ENCODE data around the gene GADD45G.

GADD45G gene

DNA sequence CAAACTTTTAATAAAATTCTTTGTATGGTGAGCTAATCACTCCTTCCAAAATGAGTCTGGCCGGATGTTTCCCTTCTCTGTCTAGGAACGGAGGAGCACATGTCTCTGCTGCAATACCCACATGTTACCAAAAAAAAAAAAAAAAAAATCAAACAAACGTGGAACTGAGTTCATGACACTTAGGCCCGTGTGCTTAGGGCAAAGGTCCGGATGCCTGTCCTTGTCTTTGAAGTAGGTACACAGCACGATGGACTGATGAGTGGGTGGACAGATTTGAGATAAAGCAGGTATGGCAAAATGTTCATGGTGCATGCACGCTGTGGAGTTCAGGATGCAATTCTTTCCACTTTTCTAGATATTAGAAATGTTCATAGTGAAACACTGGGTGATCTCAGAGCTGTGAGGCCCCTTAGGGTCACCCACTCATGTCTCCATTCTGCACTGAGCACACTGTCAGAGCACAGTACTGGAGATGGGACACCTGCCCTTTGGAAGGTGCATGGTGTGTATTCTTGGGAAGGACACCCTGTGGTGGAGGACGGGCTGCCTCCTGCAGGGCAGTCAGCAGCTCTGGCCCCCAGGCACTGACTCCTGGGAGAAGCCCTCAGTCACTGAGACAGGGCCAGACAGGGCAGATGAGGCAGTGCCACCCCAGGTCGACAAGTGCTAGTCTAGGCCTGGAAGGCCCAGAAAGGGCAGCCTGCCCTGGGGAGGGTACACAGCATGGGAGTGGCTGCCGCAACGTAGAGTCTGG, 43.6 kb downstream of the GADD45G start:
- no peak for DNase-seq (ENCODE audit: low read depth in 2 of 2, low spot score in 1 of 2)

DNA sequence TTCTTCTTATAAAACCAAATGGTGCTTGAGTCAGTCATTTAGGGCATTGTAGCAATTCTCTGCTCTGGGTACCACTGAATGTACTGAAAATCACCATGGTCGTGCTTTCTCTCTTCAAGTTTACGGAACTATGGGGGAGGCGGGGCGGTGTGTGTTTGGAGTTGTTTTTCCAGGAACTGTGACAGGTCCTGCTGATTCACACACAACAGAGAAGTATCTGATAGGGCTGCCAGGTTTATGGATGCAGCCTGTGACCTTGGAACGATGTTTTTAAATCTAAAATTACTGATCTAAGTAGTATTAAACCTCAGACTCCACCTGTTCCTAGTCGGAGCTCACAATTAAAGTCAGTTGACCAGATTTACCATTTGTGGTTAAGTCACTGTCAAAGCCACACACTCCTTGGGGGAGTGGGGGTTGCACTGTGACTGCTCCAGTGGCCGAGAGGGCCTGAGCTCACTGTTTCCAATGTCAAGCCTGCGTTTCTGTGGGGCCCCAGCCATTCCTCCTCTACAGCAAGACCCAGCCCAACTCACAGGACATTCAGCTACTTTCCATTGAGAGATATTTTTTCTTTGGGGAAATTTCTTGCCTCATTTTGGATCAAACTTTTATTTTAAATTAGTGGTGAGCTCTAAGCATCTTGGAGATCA, 44.4 kb downstream of the GADD45G start:
- no peak for DNase-seq (ENCODE audit: low read depth in 2 of 2, low spot score in 1 of 2)

DNA sequence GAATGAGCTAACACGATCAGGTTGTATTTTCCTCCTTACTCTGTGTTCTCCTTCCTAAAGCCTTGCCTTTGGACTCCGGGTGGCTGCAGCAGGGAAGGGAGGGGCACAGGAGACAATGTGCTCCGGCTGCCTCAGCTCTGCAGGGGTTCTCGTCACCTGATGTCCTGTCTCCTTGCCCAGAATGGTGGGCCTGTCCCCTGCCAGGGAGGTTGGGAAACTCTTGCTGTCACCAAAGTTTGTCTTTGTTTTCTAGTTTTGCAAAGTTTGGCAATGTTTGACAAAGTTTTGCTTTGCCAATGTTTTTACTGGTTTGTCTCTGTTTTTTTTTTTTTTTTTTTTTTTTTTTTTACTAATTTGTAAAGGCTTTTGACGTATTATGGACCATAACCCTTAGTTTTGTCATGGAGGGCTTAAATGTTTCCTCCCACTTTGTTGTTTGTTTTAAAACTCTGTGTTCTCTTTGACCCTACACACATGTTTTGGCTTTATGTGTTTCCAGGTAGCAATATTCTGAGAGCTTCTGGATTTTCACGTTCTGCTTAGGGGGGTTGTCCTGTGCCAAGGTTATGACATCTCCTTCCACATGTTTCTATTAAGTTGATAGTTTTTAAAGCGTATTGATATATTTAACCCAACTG, 49.3 kb downstream of the GADD45G start:
- no peak for DNase-seq (ENCODE audit: low read depth in 2 of 2, low spot score in 1 of 2)

DNA sequence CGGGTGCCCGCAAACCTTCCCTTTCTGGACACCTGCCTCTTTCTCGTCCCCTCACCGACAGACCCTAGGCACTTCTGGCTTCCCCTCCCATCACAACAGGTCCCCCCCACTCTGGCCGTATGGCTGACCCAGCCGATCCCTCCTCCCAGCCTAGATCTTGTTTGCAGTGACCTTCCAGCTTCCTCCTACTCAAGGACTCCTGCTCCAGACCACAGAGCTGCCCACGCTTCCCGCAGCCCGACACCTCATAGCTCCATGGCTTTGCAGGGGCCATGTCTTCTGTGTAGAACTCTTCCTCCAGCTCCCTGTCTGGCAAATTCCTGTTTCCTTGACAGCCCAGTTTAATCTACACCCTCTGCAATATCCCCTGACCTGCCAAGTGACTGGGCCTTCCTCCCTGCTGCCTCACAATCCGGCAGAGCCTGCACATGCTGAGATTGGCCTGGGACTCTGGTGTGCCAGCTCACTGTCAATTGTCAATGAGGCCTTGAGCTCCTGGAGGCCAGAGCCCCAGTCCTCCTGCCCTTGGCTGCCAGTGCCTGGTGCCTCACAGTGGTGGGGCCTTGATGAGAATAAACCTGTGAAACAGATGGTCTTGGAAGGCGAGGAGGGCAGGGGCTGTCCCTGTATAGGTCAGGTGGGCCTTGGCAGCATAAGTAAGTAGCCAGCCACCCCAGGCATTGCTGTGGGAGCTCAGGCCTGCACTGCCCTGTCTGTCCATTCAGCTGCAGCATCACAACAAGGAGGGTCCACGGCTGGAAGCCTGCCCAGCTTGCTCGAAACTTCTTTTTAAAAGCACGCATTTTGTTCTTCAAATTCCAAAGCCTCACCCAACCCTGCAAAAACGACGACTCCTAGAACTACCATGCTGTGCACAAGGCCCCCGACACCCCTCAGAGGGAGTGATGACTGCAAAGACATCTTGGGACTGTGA, 50.5 kb downstream of the GADD45G start:
- DNase-seq (ENCODE audit: low read depth in 2 of 2, low spot score in 1 of 2): no peak
